ENCODE results near the gene TTPAL. TPM values are rescaled to one million over a fixed set of nuclear protein-coding genes. Genes with fewer than 3 reads are reported as not detected.

Gene TTPAL
- total RNA-seq, 1 experiment from 2014 or later = 20.4 TPM

DNA sequence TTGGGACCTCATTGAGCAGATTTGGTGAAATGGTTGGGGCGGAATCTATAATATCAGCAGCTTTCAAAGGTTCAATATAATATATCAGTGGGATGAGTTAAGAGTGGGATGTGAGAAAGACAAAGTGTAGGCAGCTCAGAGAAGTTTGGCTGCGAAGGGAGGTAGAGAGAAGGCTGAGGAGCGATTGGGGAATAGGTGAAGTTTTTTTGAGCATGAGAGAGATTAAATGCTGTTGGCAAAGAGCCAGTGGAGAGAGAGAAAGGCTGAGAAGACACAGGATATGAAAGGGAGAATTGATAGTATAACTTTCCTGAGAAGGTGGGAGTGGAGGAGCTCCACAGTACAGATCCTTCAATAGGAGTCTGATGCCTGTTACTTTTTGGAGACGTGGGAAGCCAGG, 58.3 kb downstream of the TTPAL start:
- intact Hi-C loops (cut with micrococcal nuclease) = no loop called here
- H3K27ac ChIP-seq (ENCODE audit: low read depth, low read length) = no peak overlapping the region
- H2AFZ ChIP-seq (ENCODE audit: low read depth, low read length, poor library complexity, severe bottlenecking) = no peak overlapping the region
- H3K27me3 ChIP-seq (ENCODE audit: insufficient read depth, low read length) = no peaks in the 10 kb centered on the region
- H3K4me1 ChIP-seq (ENCODE audit: control insufficient read depth in 1 of 2, insufficient read depth in 2 of 2, low read length in 2 of 2) = peaks cover 11 to 20% of the 10 kb centered on the region in 2 experiments
- ChIA-PET POLR2A (no interaction called here), RAD21 (ENCODE audit: low non-redundant PET in 1 of 2, low total read pairs in 2 of 2, uncharacterized antibody in 2 of 2, unreplicated experiment in 2 of 2) (no interaction called here), CTCF (no interaction called here)
- H3K36me3 ChIP-seq (ENCODE audit: control insufficient read depth in 1 of 2, insufficient read depth in 2 of 2, low read length in 2 of 2) = no peaks in the 10 kb centered on the region
- H3K9me3 ChIP-seq (ENCODE audit: control insufficient read depth in 1 of 2, insufficient read depth in 1 of 2, low read depth in 1 of 2, low read length in 2 of 2) = no peaks in the 10 kb centered on the region
- no peaks in the 10 kb centered on the region for H3K9me2 ChIP-seq (ENCODE audit: insufficient read depth)
- DNase-seq (ENCODE audit: low read depth, low spot score) (no peak), ATAC-seq (no peak)
- no TSS peak for BruUV-seq (replicated peaks)
- no peak for TF ChIP-seq SP1 (IDR thresholded peaks at IDR 0.05; ENCODE audit: low read depth)
- no peak for TF ChIP-seq FOSL1 (IDR thresholded peaks at IDR 0.05; ENCODE audit: low read depth)
- TF ChIP-seq ZNF274 (IDR thresholded peaks at IDR 0.05; ENCODE audit: low read depth, low read length) = no peak
- TF ChIP-seq SIN3A (IDR thresholded peaks at IDR 0.05; ENCODE audit: low read depth) = no peak
- TF ChIP-seq, protein P1, sequence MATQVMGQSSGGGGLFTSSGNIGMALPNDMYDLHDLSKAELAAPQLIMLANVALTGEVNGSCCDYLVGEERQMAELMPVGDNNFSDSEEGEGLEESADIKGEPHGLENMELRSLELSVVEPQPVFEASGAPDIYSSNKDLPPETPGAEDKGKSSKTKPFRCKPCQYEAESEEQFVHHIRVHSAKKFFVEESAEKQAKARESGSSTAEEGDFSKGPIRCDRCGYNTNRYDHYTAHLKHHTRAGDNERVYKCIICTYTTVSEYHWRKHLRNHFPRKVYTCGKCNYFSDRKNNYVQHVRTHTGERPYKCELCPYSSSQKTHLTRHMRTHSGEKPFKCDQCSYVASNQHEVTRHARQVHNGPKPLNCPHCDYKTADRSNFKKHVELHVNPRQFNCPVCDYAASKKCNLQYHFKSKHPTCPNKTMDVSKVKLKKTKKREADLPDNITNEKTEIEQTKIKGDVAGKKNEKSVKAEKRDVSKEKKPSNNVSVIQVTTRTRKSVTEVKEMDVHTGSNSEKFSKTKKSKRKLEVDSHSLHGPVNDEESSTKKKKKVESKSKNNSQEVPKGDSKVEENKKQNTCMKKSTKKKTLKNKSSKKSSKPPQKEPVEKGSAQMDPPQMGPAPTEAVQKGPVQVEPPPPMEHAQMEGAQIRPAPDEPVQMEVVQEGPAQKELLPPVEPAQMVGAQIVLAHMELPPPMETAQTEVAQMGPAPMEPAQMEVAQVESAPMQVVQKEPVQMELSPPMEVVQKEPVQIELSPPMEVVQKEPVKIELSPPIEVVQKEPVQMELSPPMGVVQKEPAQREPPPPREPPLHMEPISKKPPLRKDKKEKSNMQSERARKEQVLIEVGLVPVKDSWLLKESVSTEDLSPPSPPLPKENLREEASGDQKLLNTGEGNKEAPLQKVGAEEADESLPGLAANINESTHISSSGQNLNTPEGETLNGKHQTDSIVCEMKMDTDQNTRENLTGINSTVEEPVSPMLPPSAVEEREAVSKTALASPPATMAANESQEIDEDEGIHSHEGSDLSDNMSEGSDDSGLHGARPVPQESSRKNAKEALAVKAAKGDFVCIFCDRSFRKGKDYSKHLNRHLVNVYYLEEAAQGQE (IDR thresholded peaks at IDR 0.05; ENCODE audit: low read depth) = no peak
- TF ChIP-seq, protein P2, sequence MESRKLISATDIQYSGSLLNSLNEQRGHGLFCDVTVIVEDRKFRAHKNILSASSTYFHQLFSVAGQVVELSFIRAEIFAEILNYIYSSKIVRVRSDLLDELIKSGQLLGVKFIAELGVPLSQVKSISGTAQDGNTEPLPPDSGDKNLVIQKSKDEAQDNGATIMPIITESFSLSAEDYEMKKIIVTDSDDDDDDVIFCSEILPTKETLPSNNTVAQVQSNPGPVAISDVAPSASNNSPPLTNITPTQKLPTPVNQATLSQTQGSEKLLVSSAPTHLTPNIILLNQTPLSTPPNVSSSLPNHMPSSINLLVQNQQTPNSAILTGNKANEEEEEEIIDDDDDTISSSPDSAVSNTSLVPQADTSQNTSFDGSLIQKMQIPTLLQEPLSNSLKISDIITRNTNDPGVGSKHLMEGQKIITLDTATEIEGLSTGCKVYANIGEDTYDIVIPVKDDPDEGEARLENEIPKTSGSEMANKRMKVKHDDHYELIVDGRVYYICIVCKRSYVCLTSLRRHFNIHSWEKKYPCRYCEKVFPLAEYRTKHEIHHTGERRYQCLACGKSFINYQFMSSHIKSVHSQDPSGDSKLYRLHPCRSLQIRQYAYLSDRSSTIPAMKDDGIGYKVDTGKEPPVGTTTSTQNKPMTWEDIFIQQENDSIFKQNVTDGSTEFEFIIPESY (IDR thresholded peaks at IDR 0.05; ENCODE audit: extremely low read depth, insufficient replicate concordance, low read length) = no peak
- no peak for TF ChIP-seq RAD21 (IDR thresholded peaks at IDR 0.05; ENCODE audit: low read depth)
- no peak for TF ChIP-seq SRF (IDR thresholded peaks at IDR 0.05; ENCODE audit: low read depth)
- TF ChIP-seq JUND (IDR thresholded peaks at IDR 0.05) = no peak
- no peak for TF ChIP-seq EGR1 (IDR thresholded peaks at IDR 0.05; ENCODE audit: low read depth)
- TF ChIP-seq POLR2A (IDR thresholded peaks at IDR 0.05; ENCODE audit: borderline replicate concordance, extremely low read depth, insufficient read depth, insufficient read length) = no peak
- TF ChIP-seq POLR2AphosphoS5 (IDR thresholded peaks at IDR 0.05; ENCODE audit: low read depth, low read length) = no peak
- TF ChIP-seq, protein P3, sequence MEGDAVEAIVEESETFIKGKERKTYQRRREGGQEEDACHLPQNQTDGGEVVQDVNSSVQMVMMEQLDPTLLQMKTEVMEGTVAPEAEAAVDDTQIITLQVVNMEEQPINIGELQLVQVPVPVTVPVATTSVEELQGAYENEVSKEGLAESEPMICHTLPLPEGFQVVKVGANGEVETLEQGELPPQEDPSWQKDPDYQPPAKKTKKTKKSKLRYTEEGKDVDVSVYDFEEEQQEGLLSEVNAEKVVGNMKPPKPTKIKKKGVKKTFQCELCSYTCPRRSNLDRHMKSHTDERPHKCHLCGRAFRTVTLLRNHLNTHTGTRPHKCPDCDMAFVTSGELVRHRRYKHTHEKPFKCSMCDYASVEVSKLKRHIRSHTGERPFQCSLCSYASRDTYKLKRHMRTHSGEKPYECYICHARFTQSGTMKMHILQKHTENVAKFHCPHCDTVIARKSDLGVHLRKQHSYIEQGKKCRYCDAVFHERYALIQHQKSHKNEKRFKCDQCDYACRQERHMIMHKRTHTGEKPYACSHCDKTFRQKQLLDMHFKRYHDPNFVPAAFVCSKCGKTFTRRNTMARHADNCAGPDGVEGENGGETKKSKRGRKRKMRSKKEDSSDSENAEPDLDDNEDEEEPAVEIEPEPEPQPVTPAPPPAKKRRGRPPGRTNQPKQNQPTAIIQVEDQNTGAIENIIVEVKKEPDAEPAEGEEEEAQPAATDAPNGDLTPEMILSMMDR (IDR thresholded peaks at IDR 0.05 in 2 of 3, conservative IDR thresholded peaks at IDR 0.05 in 1 of 3; ENCODE audit: borderline replicate concordance in 1 of 3, insufficient read depth in 1 of 3, low read depth in 2 of 3, low read length in 2 of 3) = no peak
- no peak for TF ChIP-seq EZH2phosphoT487 (IDR thresholded peaks at IDR 0.05; ENCODE audit: borderline replicate concordance)
- no peak for TF ChIP-seq ZFX (IDR thresholded peaks at IDR 0.05)
- no peak for TF ChIP-seq YY1 (IDR thresholded peaks at IDR 0.05; ENCODE audit: extremely low read depth, insufficient replicate concordance, low read depth, low read length)
- TF ChIP-seq CEBPB (IDR thresholded peaks at IDR 0.05; ENCODE audit: low read depth) = no peak
- TF ChIP-seq ELF1 (IDR thresholded peaks at IDR 0.05; ENCODE audit: borderline replicate concordance, low read depth) = no peak
- TF ChIP-seq, protein P4, sequence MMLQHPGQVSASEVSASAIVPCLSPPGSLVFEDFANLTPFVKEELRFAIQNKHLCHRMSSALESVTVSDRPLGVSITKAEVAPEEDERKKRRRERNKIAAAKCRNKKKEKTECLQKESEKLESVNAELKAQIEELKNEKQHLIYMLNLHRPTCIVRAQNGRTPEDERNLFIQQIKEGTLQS (IDR thresholded peaks at IDR 0.05) = no peak
- no peaks in the 10 kb centered on the region for H4K20me1 ChIP-seq (ENCODE audit: insufficient read depth)
- H3K4me2 ChIP-seq (ENCODE audit: low read length) = no peak overlapping the region
- H3K4me3 ChIP-seq (replicated peaks in 1 of 2; ENCODE audit: low read depth in 1 of 2, low read length in 2 of 2) = no peak overlapping the region
- no peak overlapping the region for H3K9ac ChIP-seq (ENCODE audit: low read length)
- H3K79me2 ChIP-seq (ENCODE audit: insufficient read depth, low read length) = no peaks in the 10 kb centered on the region; the same call in 1 of the 2 replicates

All from HCT116 (cell line).